GM23248 (cell line): ENCODE data around the gene TRAPPC12.
"Not testable (repeated sequence)": the region's sequence is repeated elsewhere in the genome, so short reads cannot be mapped to it uniquely, and the experiment has no call there.

ENCODE experiments used
- EZH2 ChIP-seq: fragments of 200-600 bp; sonication (generic); IDR thresholded peaks from 2 replicates; pipeline ENCODE4 v1.6.1; 2018; ENCODE audit warnings: antibody characterized with exemption, mild to moderate bottlenecking; ENCODE audit not compliant: insufficient read depth, poor library complexity, severe bottlenecking
- EZH2phosphoT487 ChIP-seq: fragments of 200-600 bp; sonication (generic); IDR thresholded peaks from 2 replicates; pipeline ENCODE4 v1.6.1; 2018; ENCODE audit warnings: antibody characterized with exemption, moderate library complexity, mild to moderate bottlenecking, low read depth; ENCODE audit not compliant: insufficient read depth

- not testable (repeated sequence) for TF ChIP-seq EZH2, EZH2phosphoT487
These were observed 112.9 kb downstream of the TRAPPC12 start for GRCh38 chr2:3492475-3492787.
